Measurements from ENCODE around the gene BATF3.

DNA sequence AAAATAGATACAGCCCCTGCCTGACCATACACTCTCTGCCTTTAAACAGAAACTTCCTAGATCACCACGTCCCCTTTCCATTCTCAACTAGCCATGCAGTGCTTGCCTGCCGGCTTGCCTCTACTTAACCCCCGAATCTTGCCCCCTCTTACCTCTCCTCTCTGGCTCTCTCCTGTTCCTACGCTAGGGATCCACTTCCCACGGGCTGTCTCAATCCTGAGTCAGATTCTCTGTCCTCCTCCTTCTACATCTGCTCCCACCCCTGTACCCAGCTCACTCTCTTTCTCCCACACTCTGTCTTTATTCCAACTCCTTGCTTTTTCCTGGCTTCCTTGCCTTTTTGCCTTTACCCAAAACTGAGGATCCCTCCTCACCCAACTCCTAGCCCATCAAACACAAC lies 61.7 kb downstream of the BATF3 start:
- TF ChIP-seq, protein P1, sequence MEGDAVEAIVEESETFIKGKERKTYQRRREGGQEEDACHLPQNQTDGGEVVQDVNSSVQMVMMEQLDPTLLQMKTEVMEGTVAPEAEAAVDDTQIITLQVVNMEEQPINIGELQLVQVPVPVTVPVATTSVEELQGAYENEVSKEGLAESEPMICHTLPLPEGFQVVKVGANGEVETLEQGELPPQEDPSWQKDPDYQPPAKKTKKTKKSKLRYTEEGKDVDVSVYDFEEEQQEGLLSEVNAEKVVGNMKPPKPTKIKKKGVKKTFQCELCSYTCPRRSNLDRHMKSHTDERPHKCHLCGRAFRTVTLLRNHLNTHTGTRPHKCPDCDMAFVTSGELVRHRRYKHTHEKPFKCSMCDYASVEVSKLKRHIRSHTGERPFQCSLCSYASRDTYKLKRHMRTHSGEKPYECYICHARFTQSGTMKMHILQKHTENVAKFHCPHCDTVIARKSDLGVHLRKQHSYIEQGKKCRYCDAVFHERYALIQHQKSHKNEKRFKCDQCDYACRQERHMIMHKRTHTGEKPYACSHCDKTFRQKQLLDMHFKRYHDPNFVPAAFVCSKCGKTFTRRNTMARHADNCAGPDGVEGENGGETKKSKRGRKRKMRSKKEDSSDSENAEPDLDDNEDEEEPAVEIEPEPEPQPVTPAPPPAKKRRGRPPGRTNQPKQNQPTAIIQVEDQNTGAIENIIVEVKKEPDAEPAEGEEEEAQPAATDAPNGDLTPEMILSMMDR (IDR thresholded peaks at IDR 0.05) = no peak
- TF ChIP-seq POLR2A (IDR thresholded peaks at IDR 0.05) (no peak), POLR2AphosphoS5 (IDR thresholded peaks at IDR 0.05; ENCODE audit: insufficient read depth in 1 of 2, low read depth in 1 of 2) (no peak)

All from vagina (tissue), 2 donors.